Activated T-cell treated with anti-CD3 and anti-CD28 coated beads, Interleukin-2, amount 50 U/mL, for 24 hours (primary cell): ENCODE data around the gene SH2D1A.
A peak's percentile ranks its signal among the peaks of the same experiment; 100 is the strongest.
"Not testable (repeated sequence)": the region's sequence is repeated elsewhere in the genome, so short reads cannot be mapped to it uniquely, and the experiment has no call there.

Source experiments
- DNase-seq: peaks from one replicate; pipeline ENCODE4 v3.0.0-alpha.2; 2020
- H3K27ac Mint-ChIP-seq: 2 replicates; pipeline ENCODE4 v1.8.0; 2020; ENCODE audit warnings: mild to moderate bottlenecking, mixed read lengths
- H3K27me3 Mint-ChIP-seq: 2 replicates; pipeline ENCODE4 v1.8.0; 2020; ENCODE audit warnings: mixed read lengths
- H3K36me3 Mint-ChIP-seq: 2 replicates; pipeline ENCODE4 v1.8.0; 2020; ENCODE audit warnings: low read depth, mixed read lengths
- H3K4me1 Mint-ChIP-seq: 2 replicates; pipeline ENCODE4 v1.8.0; 2020; ENCODE audit warnings: low read depth, mixed read lengths
- H3K4me3 Mint-ChIP-seq: 2 replicates; pipeline ENCODE4 v1.8.0; 2020; ENCODE audit warnings: mild to moderate bottlenecking, moderate library complexity, mixed read lengths
- H3K9me3 Mint-ChIP-seq: 2 replicates; pipeline ENCODE4 v1.8.0; 2020; ENCODE audit warnings: mixed read lengths

SH2D1A gene

GRCh38 chrX:124346117-124346876 is at the start of gene SH2D1A:
Gene SH2D1A, plus strand, starts transcription at chrX:124346563. Its CDS starts 80 bp downstream, at chrX:124346643.
- DNase-seq, result peak; percentile 61
- H3K4me1 Mint-ChIP-seq, result peaks cover 58% of the 10 kb centered on the region
- peaks cover 3% of the 10 kb centered on the region for H3K27me3 Mint-ChIP-seq
- peak within 1 kb of the TSS; percentile 90 for H3K4me3 Mint-ChIP-seq
- H3K9me3 Mint-ChIP-seq, result no peaks in the 10 kb centered on the region
- H3K36me3 Mint-ChIP-seq, result peaks cover 16% of the 10 kb centered on the region
- peak within 1 kb of the TSS; percentile 98 for H3K27ac Mint-ChIP-seq

GRCh38 chrX:124299323-124299722 is 47.0 kb upstream of the SH2D1A start:
- H3K36me3 Mint-ChIP-seq, H3K4me3 Mint-ChIP-seq, DNase-seq, H3K27ac Mint-ChIP-seq: not testable (repeated sequence)
- peaks cover 28% of the 10 kb centered on the region for H3K27me3 Mint-ChIP-seq
- peaks cover 18% of the 10 kb centered on the region for H3K9me3 Mint-ChIP-seq
- H3K4me1 Mint-ChIP-seq, result peaks cover 40% of the 10 kb centered on the region

GRCh38 chrX:124300405-124300804 is 46.0 kb upstream of the SH2D1A start:
- Mint-ChIP-seq H3K4me3 (peak overlapping the region; percentile 61), H3K27ac (peak overlapping the region; percentile 78), H3K36me3 (no peaks in the 10 kb centered on the region)

GRCh38 chrX:124307253-124307907 is 39.0 kb upstream of the SH2D1A start:
- Mint-ChIP-seq H3K36me3 (no peaks in the 10 kb centered on the region), H3K4me3 (no peak overlapping the region), H3K27ac (peak overlapping the region; percentile 0), H3K4me1 (peaks cover 12% of the 10 kb centered on the region), H3K9me3 (no peaks in the 10 kb centered on the region), H3K27me3 (peaks cover 51% of the 10 kb centered on the region)
- DNase-seq, result no peak

More at GRCh38 chrX:124300405-124300804, 46.0 kb upstream of the SH2D1A start:
- no peak for DNase-seq
- Mint-ChIP-seq H3K27me3 (peaks cover 34% of the 10 kb centered on the region), H3K4me1 (peaks cover 29% of the 10 kb centered on the region), H3K9me3 (peaks cover 14% of the 10 kb centered on the region)

GRCh38 chrX:124325732-124326131 is 20.6 kb upstream of the SH2D1A start:
- Mint-ChIP-seq H3K4me3 (no peak overlapping the region), H3K9me3 (no peaks in the 10 kb centered on the region), H3K27ac (no peak overlapping the region), H3K27me3 (peaks cover 10% of the 10 kb centered on the region), H3K36me3 (no peaks in the 10 kb centered on the region), H3K4me1 (peaks cover 16% of the 10 kb centered on the region)
- no peak for DNase-seq

- Mint-ChIP-seq H3K4me3 (no peak overlapping the region), H3K9me3 (no peaks in the 10 kb centered on the region), H3K27ac (no peak overlapping the region), H3K27me3 (peaks cover 6% of the 10 kb centered on the region), H3K4me1 (peaks cover 19% of the 10 kb centered on the region), H3K36me3 (no peaks in the 10 kb centered on the region)
- no peak for DNase-seq
Observed at GRCh38 chrX:124328765-124329164, 17.6 kb upstream of the SH2D1A start.

- no peak within 1 kb of the TSS for H3K4me3 Mint-ChIP-seq
- no peaks in the 10 kb centered on the region for H3K9me3 Mint-ChIP-seq
- H3K36me3 Mint-ChIP-seq, result no peaks in the 10 kb centered on the region
- no peak for DNase-seq
- peaks cover 34% of the 10 kb centered on the region for H3K4me1 Mint-ChIP-seq
- H3K27ac Mint-ChIP-seq, result no peak within 1 kb of the TSS
- peaks cover 6% of the 10 kb centered on the region for H3K27me3 Mint-ChIP-seq
Observed at GRCh38 chrX:124332481-124333424, 13.6 kb upstream of the SH2D1A start, which contains the start of gene TEX13D. Gene TEX13D, plus strand, starts transcription at chrX:124332660. Its CDS starts 258 bp downstream, at chrX:124332918.

GRCh38 chrX:124333862-124334261 is 12.5 kb upstream of the SH2D1A start:
- H3K4me3 Mint-ChIP-seq, result no peak overlapping the region
- no peak overlapping the region for H3K27ac Mint-ChIP-seq
- H3K9me3 Mint-ChIP-seq, result no peaks in the 10 kb centered on the region
- no peak for DNase-seq
- no peaks in the 10 kb centered on the region for H3K36me3 Mint-ChIP-seq
- H3K4me1 Mint-ChIP-seq, result peaks cover 30% of the 10 kb centered on the region
- peaks cover 6% of the 10 kb centered on the region for H3K27me3 Mint-ChIP-seq

GRCh38 chrX:124334555-124334954 is 11.8 kb upstream of the SH2D1A start:
- peaks cover 31% of the 10 kb centered on the region for H3K4me1 Mint-ChIP-seq
- not testable (repeated sequence) for H3K4me3 Mint-ChIP-seq, H3K27me3 Mint-ChIP-seq, H3K9me3 Mint-ChIP-seq, H3K36me3 Mint-ChIP-seq, DNase-seq, H3K27ac Mint-ChIP-seq

GRCh38 chrX:124335598-124335997 is 10.8 kb upstream of the SH2D1A start:
- peaks cover 2% of the 10 kb centered on the region for H3K27me3 Mint-ChIP-seq
- no peak overlapping the region for H3K4me3 Mint-ChIP-seq
- peaks cover 30% of the 10 kb centered on the region for H3K4me1 Mint-ChIP-seq
- DNase-seq, result no peak
- H3K27ac Mint-ChIP-seq, result no peak overlapping the region
- H3K9me3 Mint-ChIP-seq, result no peaks in the 10 kb centered on the region
- no peaks in the 10 kb centered on the region for H3K36me3 Mint-ChIP-seq

GRCh38 chrX:124337916-124338315 is 8.4 kb upstream of the SH2D1A start:
- Mint-ChIP-seq H3K4me1 (peaks cover 49% of the 10 kb centered on the region), H3K36me3 (no peaks in the 10 kb centered on the region), H3K27ac (no peak overlapping the region), H3K27me3 (no peaks in the 10 kb centered on the region), H3K4me3 (no peak overlapping the region), H3K9me3 (no peaks in the 10 kb centered on the region)
- no peak for DNase-seq

GRCh38 chrX:124338733-124339514 is 7.4 kb upstream of the SH2D1A start:
- DNase-seq, result no peak
- Mint-ChIP-seq H3K4me3 (no peak overlapping the region), H3K27me3 (no peaks in the 10 kb centered on the region), H3K9me3 (no peaks in the 10 kb centered on the region), H3K4me1 (peaks cover 59% of the 10 kb centered on the region), H3K36me3 (no peaks in the 10 kb centered on the region), H3K27ac (no peak overlapping the region)

- Mint-ChIP-seq H3K4me3 (peak overlapping the region; percentile 18), H3K27ac (peak overlapping the region; percentile 82), H3K9me3 (no peaks in the 10 kb centered on the region), H3K4me1 (peaks cover 74% of the 10 kb centered on the region), H3K36me3 (peaks cover 4% of the 10 kb centered on the region), H3K27me3 (peaks cover 3% of the 10 kb centered on the region)
- DNase-seq, result no peak
Observed at GRCh38 chrX:124341396-124342132, 4.8 kb upstream of the SH2D1A start.
